Measurements from ENCODE around the gene IL22RA2.

IL22RA2 gene

DNA sequence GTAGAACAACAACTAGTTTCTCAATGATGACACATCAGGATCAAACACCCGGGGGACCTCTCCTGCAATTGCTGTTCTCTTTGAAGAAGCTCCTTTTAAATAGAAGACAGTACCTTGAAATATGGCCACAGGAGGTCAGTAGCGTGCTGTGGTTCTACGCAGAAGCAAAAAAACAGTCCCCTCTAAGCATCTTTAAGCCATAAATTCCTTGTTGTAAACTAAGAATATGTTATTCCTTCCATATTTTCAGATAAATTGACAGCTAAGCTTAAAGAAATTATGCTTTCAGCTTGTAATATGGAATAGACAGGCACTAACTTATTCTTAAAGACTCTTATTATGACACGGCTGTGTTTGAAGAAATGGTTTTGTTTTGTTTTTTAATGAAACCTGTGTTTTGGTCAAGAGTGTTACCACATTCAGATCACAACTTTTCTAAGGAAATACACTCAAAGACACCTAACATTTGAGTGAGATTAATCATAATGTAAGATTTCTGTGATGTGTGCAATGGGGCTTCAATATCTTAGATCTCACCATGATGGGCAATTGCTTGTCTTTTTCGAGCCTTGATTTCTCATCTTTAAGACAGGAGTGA lies 78.9 kb downstream of the IL22RA2 start:
- peak; percentile 24 for DNase-seq (ENCODE audit: low read depth)
